Stimulated activated CD8-positive, alpha-beta memory T cell treated with anti-CD3 and anti-CD28 coated beads, Interleukin-15, amount 100 ng/mL, for 24 hours (primary cell): ENCODE results near the gene KHDRBS2.

Experiments
- DNase-seq: peaks from one replicate; pipeline ENCODE4 v3.0.0-alpha.2; 2020; ENCODE audit warnings: low read depth

Gene KHDRBS2

DNA sequence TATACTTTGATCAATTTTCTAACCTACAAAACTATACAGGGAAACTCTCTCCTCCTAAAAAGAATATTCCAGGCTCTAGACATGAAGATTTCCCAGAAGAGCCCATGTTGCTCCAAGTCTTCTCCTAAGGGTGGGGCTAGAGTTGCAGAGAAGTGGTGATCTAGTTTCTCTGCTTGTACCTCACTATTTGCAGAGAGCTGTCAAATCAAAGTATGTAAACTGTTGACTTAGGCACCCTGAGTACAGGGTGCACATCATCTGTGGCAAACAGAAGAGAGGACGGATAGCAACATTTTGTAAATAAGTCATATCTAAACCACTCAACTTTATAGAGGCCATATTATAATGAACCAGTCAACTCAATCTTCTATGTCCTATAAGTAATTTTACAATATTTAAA lies 250.1 kb downstream of the KHDRBS2 start:
- no peak for DNase-seq

DNA sequence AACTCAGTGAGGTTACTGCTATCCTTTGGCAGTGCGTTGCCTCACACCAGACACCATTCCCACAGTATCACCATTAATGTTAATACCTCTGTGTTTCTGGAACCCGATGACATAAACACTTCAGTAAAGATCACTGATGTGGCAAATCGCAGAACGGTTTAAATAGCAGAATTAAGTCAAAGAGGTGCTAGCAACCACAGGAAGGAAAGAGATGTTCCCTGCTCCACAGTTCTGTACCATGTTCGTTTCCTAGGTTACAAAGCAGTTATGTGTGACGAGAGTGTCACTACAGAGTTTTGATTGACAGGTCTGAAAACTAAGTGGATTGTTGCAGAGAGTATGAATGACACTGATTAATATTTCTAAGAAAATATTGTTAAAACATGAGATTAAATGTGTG lies 272.3 kb downstream of the KHDRBS2 start:
- DNase-seq: no peak

DNA sequence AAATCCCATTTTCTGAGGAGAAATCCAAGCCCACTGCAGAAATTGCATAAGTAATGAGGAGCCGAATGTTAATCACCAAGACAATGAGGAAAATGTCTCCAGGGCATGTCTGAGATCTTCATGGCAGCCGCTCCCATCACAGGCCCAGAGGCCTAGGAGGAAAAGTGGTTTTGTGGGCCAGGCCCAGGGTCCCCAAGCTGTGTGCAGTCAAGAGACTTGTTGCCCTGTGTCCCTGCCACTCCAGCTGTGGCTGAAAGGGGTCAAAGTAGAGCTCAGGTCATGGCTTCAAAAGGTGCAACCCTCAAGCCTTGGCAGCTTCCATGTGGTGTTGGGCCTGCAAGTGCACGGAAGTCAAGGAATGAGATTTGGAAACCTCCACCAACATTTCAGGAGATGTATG lies 276.6 kb downstream of the KHDRBS2 start:
- no peak for DNase-seq

DNA sequence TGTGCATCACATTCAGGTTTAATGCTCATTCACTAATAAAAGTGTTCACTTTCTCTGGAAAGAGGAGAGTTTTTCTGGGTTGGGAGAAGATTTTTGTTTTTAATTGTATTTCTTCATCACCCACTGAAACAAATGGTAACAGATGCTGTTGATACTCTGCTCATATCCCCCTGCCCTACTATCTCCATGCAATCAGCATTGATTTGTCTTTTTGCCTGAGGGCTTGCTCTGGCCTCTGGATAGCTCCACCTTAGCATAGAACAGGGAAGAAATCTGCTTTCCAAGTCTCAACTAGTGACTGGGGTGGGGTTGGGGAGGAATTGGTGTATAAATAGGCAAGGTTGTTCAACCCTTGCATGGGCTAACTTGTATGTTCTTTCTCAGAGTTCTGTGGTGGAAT lies 296.4 kb downstream of the KHDRBS2 start:
- no peak for DNase-seq

DNA sequence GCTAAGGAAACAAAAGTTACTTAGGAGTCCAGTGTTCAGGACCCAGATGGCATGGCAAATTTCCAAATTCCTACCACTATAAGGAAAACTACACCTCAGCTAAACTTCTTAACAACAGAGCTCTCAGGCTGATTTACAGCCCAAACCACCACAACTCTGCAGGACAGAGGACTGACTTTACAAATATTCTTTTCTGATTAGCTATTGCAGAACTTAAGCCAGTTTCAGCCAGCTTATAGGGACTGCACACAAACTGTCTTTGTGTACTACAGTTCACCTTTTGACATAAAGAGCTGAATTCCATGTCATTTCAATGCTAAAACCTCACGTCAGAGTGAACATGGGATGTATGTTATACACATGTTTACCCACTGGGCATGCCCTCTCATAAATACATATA lies 305.4 kb downstream of the KHDRBS2 start:
- DNase-seq: no peak

DNA sequence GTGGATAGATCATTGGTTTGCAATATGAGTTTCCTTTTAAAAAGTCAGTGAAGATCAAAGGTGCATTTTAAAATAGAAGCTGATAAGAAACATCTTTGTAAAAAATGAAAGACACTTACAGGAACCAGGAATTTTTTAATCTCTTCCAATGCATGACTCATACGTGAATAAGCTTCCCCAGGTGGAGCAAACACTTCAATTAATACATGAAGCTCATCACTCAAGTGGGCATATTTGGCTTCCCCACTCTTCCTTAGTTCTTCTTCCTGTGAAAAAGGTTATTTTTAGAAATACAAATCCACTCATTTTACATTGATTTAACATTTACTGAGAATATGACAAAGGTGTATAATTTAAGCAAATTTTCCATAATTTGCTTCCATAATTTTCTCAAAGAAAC lies 308.1 kb downstream of the KHDRBS2 start:
- DNase-seq: no peak

DNA sequence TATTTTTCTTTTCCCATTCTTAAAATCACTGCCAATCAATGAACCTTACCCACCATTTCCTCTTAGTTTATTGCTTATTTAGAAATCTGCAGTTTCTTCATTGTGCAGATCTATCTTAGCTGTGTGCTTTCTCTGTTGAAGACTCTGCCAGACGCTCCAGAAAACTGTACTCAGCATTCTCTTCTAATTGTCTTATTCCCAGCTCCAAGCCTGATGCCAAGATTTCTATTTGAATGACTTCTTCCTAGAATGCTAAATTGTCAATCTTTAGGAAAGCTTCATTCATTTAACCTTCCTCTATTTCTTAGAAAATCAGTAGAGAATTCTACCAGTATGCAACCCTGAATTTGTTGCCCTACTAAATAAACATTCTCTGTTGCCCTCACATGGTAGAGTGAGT lies 308.9 kb downstream of the KHDRBS2 start:
- no peak for DNase-seq

DNA sequence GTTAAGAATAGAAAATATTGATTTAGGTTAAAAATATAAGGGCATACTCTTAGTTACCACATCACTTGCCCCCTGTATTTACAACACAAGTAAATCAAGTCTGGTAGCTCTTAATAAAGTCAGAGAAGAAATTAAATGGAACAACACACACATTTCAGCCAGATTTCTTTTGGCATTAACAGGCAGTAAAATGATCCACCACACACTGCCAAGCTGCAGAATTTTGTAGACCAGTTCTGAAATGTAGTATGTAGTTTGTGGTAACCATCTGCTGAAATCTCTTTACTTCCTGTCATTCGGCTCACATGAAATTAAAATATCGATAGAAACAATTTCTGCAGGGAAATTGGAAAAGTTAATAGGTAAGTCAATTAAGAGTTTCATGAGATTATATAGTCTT lies 326.8 kb downstream of the KHDRBS2 start:
- DNase-seq: no peak

DNA sequence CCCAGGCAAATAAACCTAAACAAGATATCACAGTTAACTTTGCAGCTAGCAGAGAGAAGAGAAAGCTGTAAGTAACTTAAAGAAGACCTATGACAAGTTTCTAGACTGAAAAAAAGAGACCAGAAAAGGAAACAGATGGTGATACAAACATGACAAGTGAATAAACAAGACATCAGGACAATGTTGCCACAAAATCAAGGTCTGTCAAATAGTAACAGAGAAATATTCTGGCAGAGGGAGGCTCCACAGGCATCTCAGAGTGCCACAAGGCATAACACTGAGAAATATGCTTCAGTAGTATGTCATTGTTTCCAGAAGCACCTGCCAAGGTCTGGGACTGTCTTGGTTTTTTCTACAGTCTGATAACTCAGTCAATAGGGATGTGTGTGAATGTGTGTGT lies 332.2 kb downstream of the KHDRBS2 start:
- no peak for DNase-seq

DNA sequence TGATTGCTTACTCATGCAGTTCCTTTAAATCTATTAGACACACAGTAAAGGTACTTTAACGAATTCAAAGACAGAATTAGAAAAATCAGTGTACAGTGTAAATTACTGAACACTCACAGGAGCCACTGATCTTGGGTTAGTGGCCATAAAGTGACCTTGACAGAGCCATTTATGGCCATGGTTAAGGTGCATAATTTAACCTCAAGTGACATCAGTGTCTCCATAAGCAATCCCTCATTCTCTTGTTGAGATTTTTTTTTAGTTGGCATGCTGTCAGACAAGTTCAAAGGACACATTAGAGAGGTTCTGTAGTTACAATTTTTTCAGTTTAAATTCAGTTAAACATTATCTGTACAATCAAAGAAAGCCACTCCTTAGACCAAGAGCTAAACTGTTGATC lies 334.4 kb downstream of the KHDRBS2 start:
- no peak for DNase-seq

DNA sequence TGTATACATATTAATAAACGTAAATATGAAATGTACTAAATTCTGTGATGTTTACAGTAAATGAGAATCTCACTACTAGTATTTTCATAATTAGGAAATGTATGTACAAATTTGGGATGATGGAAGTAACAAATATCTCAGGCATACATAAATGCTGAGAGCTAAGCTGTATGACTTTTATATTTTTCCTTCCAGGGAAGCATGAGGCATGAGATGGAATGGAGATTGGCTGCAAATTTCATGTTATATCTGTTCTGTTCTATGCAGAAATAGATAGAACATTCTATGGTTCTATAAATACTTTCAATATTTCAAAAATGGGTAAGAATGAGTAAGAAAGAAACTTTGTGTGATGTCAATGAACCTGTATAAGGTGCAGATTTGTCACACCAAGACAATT lies 335.2 kb downstream of the KHDRBS2 start:
- DNase-seq: no peak

DNA sequence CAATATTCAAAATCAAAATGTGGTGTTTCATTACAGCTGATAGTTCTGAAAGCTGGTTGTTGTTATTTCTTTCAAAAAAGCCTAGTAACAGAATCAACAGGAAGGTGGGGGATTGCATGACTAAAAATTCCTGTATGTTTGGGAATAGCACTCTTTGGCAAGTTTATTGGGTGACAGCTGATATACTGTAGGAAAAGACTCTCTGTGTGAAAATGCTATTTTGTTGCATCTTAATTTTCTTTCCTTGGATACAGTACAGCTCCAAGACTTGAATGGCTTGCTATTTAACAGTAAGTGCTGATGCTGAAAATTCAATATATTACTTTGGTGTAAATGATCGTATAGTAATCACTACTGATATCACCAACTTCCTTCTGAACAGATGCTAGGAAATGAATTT lies 336.1 kb downstream of the KHDRBS2 start:
- DNase-seq: no peak

DNA sequence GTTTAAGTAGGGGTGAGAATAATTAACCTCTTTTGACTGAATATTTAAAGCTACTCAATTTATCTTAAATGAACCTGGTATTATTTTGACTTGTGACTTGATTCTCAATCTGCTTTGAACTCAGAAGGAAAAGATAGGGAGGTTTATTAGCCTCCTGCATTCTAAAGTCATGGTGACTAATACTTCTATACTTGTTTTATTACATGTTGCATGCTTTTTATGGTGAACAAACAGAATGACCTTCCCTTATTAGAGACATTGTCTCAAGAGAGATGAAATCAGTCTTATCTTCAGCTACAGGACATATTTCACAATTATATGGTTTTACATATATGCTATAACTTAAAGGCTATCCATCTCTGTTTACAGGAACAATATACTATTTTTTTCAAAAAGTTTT lies 336.9 kb downstream of the KHDRBS2 start:
- no peak for DNase-seq

DNA sequence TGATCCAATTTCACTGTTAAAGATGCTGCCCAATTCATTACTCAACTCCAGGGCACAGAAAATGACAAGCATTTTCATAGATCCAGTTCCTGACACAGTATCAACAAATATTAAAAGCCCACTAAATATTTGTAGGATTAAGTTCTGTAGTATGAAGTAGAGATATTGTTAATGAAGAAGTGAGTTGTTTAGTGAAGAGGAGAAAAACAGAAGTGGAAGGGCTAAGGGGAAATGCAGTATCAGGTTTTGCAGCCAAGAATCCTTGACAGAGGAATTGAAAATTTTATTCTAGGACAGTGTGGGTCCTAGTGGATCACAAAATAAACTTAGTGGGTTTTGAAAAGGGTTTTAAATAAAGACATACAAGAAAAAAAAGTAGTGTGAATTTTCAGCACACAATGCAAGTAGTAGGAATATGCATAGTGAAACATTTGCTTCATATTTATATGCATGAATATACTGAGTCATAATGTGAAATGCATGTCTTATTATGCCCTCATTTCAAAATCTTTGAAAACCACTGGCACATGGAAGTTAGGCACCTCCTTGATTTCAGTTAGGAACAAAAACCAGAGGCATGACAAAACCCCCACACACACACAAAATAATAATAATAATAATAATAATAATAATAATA lies 338.6 kb downstream of the KHDRBS2 start:
- no peak for DNase-seq

DNA sequence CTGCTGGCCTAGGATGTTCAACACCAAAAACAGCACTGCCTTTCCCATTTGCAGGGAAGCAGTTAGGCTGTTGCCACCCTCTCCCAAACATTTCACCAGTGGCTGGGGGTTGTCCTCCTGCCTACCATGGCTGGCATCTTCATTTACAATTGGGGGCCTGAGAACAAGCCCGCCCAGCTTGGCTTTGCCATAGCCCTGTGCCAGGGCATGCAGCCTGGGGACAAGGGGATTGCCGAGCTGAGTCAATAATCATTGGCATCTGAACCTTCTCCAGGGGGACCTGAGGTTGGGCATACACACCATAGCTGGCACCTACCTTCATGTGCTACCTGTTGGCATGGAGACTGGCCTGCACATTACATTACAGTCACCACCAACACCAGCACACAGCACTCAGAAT lies 345.1 kb downstream of the KHDRBS2 start:
- no peak for DNase-seq

DNA sequence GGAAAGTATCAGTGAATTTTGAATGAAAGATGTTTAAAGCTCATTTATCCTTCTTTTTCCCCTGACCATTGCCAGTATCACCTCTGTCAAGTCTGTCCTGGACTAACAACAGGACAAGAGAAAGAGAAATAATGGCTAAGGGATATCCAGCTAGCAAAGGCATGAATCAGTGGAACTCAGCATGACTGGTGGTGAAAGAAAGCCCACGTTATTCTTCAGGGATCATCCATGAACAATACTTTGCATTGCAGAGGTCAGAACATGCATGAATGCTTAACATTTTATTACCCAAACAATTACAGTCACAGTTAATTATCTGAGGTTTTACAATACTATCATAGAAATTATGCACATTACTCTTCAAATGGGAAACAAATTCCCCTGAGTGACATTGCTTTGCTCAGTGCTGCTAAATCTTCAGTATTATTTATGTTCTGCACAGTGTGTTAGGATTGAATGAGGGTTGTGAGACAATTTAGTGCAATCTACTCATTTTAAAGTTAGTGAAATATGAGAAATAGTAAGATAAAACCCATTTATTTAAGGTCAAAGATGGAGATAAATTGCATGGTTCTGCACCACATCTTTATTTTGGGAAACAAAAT lies 350.7 kb downstream of the KHDRBS2 start:
- no peak for DNase-seq

DNA sequence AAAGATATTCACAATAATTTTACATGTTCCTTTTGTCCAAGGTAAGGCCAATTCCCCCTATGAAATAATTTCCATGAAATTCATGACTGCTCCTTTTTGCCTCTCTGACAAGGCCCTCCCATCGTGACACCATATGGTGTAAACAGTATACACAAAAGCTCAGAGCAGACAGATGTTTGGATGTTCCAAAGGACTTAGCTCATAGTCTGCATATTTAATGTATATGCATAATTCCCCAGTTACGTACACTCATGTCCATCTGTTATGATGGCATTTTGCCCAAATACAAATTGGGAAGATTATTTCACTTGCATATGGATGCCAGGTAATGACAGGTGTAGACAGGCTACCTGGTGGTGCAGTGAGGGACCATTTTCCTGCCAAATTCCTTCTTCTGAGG lies 376.5 kb downstream of the KHDRBS2 start:
- DNase-seq: no peak

DNA sequence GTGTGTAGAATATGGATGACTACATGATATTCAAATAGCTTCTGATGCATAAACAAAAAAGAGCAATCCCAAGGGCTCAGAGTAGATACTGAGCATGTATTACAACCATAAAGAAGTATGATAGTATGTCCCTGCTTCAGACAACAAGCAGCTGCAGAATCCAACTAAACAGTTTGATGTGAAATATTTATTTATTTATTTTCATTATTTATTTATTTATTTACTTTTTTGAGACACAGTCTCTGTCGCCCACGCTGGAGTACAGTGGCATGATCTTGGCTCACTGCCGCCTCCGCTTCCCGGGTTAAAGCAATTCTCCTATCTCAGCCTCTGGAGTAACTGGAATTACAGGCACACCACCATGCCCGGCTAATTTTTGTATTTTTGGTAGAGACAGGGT lies 384.3 kb downstream of the KHDRBS2 start:
- DNase-seq: no peak

DNA sequence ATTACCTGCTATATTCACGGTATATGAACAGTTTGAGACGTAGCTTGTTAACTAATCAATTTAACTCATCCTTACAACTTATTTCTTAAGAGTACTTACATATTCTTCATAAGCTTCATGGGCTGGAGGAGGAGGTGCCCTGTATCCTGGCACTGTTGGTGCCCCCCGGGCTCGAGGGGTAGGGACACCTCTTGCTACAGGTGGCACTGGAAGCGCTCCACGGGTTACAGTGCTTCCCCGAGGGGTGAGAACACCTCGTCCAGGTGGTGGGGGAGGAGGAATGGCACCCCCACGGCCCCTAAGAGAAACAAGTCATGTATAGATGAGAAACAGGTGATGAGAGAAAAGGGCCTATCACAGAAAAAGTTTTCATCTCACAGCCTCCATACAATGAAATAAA lies 391.5 kb downstream of the KHDRBS2 start:
- DNase-seq: no peak

DNA sequence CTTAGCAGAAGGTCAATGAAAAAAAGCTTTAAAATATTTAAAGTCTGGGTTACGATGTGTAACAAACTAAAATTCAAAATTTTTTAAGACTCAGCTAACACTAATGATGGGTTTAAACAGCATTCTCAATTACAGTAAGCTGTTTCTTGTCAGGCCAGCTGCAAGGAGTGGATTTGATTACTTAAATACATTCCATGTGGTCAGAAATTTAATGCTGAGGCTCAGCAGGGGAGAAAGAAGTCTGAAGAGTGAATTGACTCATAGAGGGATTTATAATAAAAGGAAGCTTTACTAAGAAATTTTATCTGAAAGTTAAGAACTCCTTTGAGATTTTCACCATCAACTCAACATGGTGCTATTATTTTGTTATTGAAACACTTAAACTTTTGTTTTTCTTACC lies 398.6 kb downstream of the KHDRBS2 start:
- no peak for DNase-seq

DNA sequence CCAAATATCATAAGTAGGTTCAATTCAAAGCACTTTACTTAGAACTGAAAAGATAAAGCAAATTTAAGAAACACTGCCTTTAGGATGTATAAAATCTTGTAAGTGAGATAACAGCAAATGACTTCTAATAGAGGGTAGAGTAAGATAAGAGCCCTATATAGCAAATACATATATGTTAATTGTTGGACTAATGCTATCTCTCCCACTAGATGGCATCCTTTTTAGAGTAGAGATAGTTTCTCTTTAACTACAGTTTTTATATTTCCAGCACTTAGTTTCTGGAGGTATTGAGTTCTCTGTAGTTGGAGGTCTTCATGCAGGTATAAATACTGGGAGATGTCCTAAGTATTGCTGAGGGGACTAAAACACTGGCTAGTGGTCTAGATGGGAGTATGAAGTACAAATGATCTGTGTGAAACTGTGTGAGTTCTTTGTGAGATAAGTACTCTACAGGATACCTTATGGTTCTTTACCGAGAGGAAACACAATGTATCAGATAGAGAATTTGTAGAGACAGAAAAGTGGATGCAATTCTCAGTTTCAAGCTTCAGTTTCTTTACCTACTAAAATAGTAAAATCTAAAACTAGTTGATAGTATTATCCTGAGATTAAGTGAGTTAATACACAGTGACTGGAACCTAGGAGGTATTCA lies 399.3 kb downstream of the KHDRBS2 start:
- DNase-seq: no peak

DNA sequence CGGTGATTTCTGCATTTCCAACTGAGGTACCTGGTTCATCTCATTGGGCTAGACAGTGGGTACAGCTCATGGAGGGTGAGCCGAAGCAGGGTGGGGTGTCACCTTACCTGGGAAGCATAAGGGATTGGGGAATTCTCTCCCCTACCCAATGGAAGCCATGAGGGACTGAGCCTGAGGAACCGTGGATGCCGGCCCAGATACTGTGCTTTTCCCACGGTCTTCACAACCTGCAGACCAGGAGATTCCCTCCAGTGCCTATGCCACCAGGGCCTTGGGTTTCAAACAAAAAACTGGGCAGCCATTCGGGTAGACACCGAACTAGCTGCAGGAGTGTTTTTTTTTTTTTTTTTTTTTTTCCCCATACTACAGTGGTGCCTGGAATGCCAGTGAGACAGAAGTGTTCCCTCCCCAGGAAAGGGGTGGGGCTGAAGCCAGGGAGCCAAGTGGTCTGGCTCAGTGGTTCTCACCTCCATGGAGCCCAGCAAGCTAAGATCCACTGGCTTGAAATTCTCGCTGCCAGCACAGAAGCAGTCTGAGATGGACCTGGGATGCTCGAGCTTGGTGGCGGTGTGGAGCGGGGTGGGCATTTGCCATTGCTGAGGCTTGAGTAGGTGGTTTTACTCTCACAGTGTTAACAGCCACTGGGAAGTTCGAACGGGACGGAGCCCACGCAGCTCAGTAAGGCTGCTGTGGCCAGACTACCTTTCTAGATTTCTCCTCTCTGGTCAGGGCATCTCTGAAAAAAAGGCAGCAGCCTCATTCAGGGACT lies 416.2 kb downstream of the KHDRBS2 start:
- DNase-seq: no peak

DNA sequence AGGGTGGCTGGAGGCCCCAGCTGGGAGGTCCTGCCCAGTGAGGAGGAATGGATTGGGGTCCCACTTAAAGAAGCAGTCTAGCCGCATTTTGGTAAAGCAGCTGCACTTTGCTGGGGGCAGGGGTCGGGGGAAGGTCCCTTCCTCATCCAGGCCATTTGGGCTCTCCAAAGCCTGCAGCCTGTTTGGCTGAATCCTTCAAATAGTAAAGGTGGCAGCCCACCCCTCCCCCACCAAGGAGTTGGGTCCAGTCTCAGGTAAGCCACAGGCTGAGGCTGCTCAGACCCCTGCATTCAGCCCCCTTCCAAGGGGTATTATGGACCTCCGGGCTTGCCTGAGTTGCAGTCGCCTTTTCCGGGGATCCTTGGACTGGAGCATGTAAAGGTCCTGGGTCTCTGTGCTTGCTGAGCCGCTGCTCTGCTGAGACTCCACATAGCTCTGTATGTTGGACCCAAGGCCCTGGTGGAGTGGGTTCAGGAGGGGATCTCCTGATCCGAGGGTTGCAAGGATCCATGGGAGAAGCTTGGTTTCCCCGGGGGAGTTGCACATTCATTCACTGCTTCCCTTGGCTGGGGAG lies 417.4 kb downstream of the KHDRBS2 start:
- no peak for DNase-seq
